Esophagus muscularis mucosa (tissue), 4 donors: ENCODE results near the gene HRH2.

Experiments used
- EP300 ChIP-seq: sonication (generic); formaldehyde crosslinking; IDR thresholded peaks from one replicate; pipeline ENCODE4 v1.6.1; 2017; ENCODE audit warnings: antibody characterized with exemption
- POLR2AphosphoS5 ChIP-seq, 2 donors: sonication (generic); formaldehyde crosslinking; IDR thresholded peaks; one replicate each; pipeline ENCODE4 v1.6.1; 2017; ENCODE audit warnings: antibody characterized with exemption in 2 of 2
- TF ChIP-seq, protein P1 (sequence below), 3 experiments: fragments of 200-600 bp in 2 of 3; fragments of 450-650 bp in 1 of 3; sonication (generic) in 2 of 3; IDR thresholded peaks; one replicate each; pipeline ENCODE4 v1.5.1; 2017 to 2019; ENCODE audit warnings: antibody characterized with exemption in 3 of 3, mild to moderate bottlenecking in 2 of 3, moderate library complexity in 1 of 3

- TF ChIP-seq EP300, result no peak
- TF ChIP-seq, protein P1, sequence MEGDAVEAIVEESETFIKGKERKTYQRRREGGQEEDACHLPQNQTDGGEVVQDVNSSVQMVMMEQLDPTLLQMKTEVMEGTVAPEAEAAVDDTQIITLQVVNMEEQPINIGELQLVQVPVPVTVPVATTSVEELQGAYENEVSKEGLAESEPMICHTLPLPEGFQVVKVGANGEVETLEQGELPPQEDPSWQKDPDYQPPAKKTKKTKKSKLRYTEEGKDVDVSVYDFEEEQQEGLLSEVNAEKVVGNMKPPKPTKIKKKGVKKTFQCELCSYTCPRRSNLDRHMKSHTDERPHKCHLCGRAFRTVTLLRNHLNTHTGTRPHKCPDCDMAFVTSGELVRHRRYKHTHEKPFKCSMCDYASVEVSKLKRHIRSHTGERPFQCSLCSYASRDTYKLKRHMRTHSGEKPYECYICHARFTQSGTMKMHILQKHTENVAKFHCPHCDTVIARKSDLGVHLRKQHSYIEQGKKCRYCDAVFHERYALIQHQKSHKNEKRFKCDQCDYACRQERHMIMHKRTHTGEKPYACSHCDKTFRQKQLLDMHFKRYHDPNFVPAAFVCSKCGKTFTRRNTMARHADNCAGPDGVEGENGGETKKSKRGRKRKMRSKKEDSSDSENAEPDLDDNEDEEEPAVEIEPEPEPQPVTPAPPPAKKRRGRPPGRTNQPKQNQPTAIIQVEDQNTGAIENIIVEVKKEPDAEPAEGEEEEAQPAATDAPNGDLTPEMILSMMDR (IDR thresholded peaks at IDR 0.05), result no peak
- no peak for TF ChIP-seq POLR2AphosphoS5 (IDR thresholded peaks at IDR 0.05)
These were observed 52.5 kb downstream of the HRH2 start for GRCh38 chr5:175710326-175710725.
